ENCODE results near the gene ITGB6.

The ITGB6 gene

DNA sequence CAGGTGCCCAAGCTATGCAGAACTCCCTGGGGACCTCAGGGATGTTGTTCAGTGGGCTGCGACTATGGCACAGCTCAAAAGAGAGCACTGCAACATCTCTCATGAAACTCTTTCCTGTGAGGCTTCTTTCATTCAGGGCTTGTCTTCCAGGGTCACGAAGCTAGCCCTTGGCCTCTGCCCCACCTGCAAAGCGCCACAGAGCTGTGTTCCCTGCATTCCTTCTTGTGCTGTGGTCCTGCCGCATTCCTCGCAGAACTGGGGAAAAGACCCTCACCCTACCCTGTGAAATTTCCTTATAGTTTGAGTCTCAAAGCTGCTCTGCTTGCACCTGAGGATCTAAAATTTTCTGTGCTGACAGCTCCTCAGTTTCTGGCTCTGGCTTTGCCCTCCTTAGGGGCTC lies 26.3 kb upstream of the ITGB6 start:
- no peak overlapping the region for H3K4me3 ChIP-seq (ENCODE audit: low read length)
- DNase-seq (ENCODE audit: low read depth), result no peak
- TF ChIP-seq, protein P1, sequence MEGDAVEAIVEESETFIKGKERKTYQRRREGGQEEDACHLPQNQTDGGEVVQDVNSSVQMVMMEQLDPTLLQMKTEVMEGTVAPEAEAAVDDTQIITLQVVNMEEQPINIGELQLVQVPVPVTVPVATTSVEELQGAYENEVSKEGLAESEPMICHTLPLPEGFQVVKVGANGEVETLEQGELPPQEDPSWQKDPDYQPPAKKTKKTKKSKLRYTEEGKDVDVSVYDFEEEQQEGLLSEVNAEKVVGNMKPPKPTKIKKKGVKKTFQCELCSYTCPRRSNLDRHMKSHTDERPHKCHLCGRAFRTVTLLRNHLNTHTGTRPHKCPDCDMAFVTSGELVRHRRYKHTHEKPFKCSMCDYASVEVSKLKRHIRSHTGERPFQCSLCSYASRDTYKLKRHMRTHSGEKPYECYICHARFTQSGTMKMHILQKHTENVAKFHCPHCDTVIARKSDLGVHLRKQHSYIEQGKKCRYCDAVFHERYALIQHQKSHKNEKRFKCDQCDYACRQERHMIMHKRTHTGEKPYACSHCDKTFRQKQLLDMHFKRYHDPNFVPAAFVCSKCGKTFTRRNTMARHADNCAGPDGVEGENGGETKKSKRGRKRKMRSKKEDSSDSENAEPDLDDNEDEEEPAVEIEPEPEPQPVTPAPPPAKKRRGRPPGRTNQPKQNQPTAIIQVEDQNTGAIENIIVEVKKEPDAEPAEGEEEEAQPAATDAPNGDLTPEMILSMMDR (conservative IDR thresholded peaks at IDR 0.05; ENCODE audit: low read depth, low read length), result no peak

DNA sequence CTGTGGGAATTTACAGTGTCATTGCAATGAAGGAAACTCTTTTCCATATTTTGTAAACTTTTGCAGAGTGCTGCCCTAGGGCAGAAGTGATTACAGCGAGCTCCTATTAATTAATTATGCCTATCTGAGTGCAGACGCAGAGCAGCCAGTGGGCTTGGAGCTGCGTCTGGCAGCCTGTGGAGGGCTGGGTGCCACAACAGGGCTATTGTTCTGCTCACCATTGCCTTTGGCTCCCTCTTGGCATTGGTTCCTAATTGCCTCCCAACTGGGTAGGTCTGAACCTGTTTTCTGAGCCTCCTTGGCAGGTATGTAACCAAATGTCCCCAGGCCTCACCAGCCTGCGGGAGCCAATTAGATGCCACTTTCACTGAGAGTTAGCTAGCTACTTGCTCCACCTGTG lies 25.6 kb upstream of the ITGB6 start:
- DNase-seq (ENCODE audit: low read depth), result peak; percentile 74
- no peak overlapping the region for H3K4me3 ChIP-seq (ENCODE audit: low read length)
- TF ChIP-seq, protein P1 (conservative IDR thresholded peaks at IDR 0.05; ENCODE audit: low read depth, low read length), result no peak

DNA sequence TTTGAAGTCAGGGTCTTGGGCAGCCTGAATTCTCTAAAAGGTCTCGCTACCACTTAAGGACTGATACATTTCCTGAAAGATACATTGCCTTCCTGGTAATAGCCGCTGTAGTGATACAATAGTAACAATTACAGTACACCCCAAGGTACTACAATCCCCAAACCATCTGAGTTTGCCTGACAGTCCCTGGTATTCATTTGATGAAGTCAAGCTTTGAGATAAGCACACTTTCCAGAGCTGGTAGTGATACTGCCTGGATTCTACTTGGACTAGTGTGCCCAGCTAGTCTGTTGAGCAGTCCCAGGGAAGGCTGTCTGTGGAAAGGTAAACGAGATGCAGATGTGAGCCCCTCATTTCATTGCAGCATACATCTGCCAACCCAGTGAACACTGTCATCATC lies 24.4 kb upstream of the ITGB6 start:
- no peak for DNase-seq (ENCODE audit: low read depth)
- H3K4me3 ChIP-seq (ENCODE audit: low read length), result no peak overlapping the region
- TF ChIP-seq, protein P1 (conservative IDR thresholded peaks at IDR 0.05; ENCODE audit: low read depth, low read length), result no peak

DNA sequence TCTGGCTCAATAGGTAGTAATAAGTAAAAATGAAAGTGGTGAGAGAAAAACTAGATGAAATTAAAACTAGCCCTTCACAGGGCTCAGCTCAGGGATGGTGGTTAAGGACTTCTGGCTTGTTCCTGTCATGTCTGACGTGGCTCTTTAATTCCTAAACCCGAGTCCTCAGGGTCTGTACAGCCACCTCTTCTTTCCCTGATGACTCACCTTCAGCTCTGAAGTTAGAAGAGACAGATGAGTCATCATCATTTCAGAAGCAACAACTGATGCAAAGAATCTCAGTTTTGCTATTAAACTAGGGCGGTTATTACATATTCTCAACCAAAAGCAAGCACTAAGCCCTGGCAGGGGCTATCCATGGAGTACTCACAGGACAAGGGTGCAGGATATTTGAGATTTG lies 24.0 kb upstream of the ITGB6 start:
- no peak overlapping the region for H3K4me3 ChIP-seq (ENCODE audit: low read length)
- DNase-seq (ENCODE audit: low read depth), result peak; percentile 98
- TF ChIP-seq, protein P1 (conservative IDR thresholded peaks at IDR 0.05; ENCODE audit: low read depth, low read length), result no peak

DNA sequence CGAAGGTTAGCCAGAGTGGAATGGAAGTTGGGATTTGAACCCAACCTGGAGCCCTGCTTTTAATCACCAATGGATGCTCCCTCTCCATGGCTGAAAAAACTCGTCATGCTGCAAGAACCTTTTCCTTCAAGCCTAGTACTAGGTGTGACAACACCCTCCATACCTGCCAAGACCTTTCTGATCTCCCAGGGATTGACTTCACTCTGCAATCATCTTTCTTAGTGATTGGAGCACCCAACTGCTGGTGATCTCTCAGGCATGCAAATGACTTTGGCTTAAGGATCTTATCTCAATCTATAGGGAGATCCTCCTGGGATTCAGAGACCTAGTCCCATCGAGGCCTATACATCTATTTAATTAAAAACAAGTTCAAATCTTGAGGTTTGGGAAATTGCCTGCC lies 23.5 kb upstream of the ITGB6 start:
- TF ChIP-seq, protein P1 (conservative IDR thresholded peaks at IDR 0.05; ENCODE audit: low read depth, low read length), result no peak
- no peak overlapping the region for H3K4me3 ChIP-seq (ENCODE audit: low read length)

DNA sequence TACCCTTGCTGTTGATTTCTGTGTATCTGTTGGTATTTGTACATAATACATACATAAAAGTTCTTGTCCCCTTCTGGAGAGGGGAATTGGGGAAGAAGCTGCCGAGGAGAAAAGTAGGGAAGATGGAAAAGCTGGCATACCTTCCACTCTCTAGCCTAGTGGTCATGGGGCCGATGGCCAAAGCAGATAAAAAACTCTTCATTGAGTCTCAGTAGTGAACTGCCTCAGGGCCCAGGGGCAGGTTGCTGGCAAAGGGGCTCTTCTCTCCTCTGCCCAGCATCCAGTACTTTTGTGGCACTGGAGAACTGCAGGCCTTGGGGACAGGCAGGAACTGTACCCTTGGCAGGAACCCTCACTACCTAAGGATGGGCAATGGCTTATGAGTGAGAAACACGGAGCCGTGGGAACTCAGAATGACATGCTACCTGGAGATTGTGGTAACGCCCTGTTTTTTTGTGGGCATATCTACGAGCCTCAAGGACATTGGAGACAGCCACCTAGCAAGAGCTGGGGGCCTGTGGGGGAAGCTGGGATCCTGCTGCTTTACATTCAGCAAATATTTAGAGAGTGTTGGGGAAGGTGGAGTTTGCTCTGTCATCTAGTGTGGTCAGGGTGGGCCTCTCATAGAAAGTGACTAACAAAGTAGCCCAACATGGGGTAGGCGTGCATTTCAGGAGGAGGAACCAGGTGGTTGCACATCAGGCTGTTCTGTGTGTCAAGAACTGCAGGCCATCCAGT lies 22.6 kb upstream of the ITGB6 start:
- no peak overlapping the region for H3K4me3 ChIP-seq (ENCODE audit: low read length)
- TF ChIP-seq, protein P1 (conservative IDR thresholded peaks at IDR 0.05; ENCODE audit: low read depth, low read length), result no peak
- DNase-seq (ENCODE audit: low read depth), result no peak

More for the DNA sequence above, 23.5 kb upstream of the ITGB6 start:
- DNase-seq (ENCODE audit: low read depth), result no peak

Measured in retinal pigment epithelial cell (primary cell).